Uterus (tissue), 2 donors: Measurements from ENCODE around the gene ACOXL.

Experiments used
- POLR2A ChIP-seq, 2 donors: fragments of 450-650 bp; IDR thresholded peaks; one replicate each; pipeline ENCODE4 v1.6.1; 2016; ENCODE audit warnings: antibody characterized with exemption in 2 of 2, mild to moderate bottlenecking in 1 of 2, moderate library complexity in 1 of 2
- TF ChIP-seq, protein P1 (sequence below), 4 experiments: fragments of 200-600 bp in 2 of 4; fragments of 450-650 bp in 2 of 4; sonication (generic) in 2 of 4; IDR thresholded peaks; one replicate each; pipeline ENCODE4 v1.5.1; 2016 to 2019; ENCODE audit warnings: antibody characterized with exemption in 4 of 4, mild to moderate bottlenecking in 2 of 4, moderate library complexity in 1 of 4

DNA sequence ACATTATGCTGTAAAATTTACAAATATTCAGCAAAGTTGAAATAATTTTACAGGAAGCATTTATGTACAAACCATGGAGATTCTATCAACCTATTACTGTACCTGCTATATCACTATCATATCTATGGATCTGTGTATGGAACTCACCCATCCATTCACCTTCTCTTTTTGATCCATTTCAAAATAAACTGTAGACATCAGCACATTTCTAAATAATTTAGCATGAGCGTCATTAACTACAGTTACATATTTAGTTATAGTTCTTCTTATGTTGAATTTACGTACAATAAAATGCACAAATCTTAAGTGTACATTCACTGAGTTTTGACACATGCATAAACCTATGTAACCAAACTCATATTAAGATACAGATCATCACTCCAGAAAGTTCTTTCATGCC, 260.5 kb downstream of the ACOXL start:
- TF ChIP-seq, protein P1, sequence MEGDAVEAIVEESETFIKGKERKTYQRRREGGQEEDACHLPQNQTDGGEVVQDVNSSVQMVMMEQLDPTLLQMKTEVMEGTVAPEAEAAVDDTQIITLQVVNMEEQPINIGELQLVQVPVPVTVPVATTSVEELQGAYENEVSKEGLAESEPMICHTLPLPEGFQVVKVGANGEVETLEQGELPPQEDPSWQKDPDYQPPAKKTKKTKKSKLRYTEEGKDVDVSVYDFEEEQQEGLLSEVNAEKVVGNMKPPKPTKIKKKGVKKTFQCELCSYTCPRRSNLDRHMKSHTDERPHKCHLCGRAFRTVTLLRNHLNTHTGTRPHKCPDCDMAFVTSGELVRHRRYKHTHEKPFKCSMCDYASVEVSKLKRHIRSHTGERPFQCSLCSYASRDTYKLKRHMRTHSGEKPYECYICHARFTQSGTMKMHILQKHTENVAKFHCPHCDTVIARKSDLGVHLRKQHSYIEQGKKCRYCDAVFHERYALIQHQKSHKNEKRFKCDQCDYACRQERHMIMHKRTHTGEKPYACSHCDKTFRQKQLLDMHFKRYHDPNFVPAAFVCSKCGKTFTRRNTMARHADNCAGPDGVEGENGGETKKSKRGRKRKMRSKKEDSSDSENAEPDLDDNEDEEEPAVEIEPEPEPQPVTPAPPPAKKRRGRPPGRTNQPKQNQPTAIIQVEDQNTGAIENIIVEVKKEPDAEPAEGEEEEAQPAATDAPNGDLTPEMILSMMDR (IDR thresholded peaks at IDR 0.05), result no peak
- TF ChIP-seq POLR2A (IDR thresholded peaks at IDR 0.05), result no peak
